MCF 10A (cell line): ENCODE data around the gene GRK3. TPM values are rescaled to one million over a fixed set of nuclear protein-coding genes. Genes with fewer than 3 reads are reported as not detected.

Source experiments
- BruUV-seq: library from RNA; stranded (reverse); fragments of 400-500 nt; replicated peaks from 2 replicates; lab custom pipeline; 2021; lab: Mats Ljungman, UMichigan
- CTCF ChIA-PET: fragments of 300-600 bp; sonication (Branson Sonifier 250); formaldehyde crosslinking; extraction: SDS; loops from one replicate; lab custom pipeline; 2021; ENCODE audit warnings: antibody characterized with exemption, inconsistent platforms; lab: Yijun Ruan, JAX
- POLR2A ChIA-PET: fragments of 300-600, 350-650 bp; sonication (Branson Sonifier 250); formaldehyde crosslinking; extraction: SDS; loops from one replicate; lab custom pipeline; 2020; ENCODE audit warnings: antibody characterized with exemption, inconsistent platforms; lab: Yijun Ruan, JAX
- DNase-seq: peaks from one replicate; pipeline ENCODE4 v3.0.0-alpha.2; 2018; ENCODE audit not compliant: unreplicated experiment
- H3K27ac Mint-ChIP-seq: one replicate; pipeline ENCODE4 v1.8.0; 2022; ENCODE audit warnings: mild to moderate bottlenecking, low read depth, mixed read lengths; ENCODE audit not compliant: unreplicated experiment
- H3K27me3 Mint-ChIP-seq: one replicate; pipeline ENCODE4 v1.8.0; 2022; ENCODE audit warnings: mixed read lengths; ENCODE audit not compliant: insufficient read depth, unreplicated experiment
- H3K36me3 Mint-ChIP-seq: one replicate; pipeline ENCODE4 v1.8.0; 2022; ENCODE audit warnings: mild to moderate bottlenecking, moderate library complexity, mixed read lengths; ENCODE audit not compliant: insufficient read depth, unreplicated experiment
- H3K4me1 Mint-ChIP-seq: one replicate; pipeline ENCODE4 v1.8.0; 2022; ENCODE audit warnings: mixed read lengths; ENCODE audit not compliant: insufficient read depth, unreplicated experiment
- H3K4me3 Mint-ChIP-seq: one replicate; pipeline ENCODE4 v1.8.0; 2022; ENCODE audit warnings: mild to moderate bottlenecking, moderate library complexity, mixed read lengths; ENCODE audit not compliant: unreplicated experiment
- H3K9me3 Mint-ChIP-seq: one replicate; pipeline ENCODE4 v1.8.0; 2022; ENCODE audit warnings: mixed read lengths; ENCODE audit not compliant: unreplicated experiment
- CTCF ChIP-seq: fragments of 200-600 bp; IDR thresholded peaks from one replicate; pipeline ENCODE4 v1.8.0; 2022; ENCODE audit warnings: antibody characterized with exemption, mild to moderate bottlenecking; ENCODE audit not compliant: unreplicated experiment
- intact Hi-C: fragments of 100-400 bp; cut with micrococcal nuclease; formaldehyde crosslinking; loops from 2 replicates; pipeline ENCODE4 v1.14.1; 2022
- total RNA-seq: library from RNA; stranded (reverse); gene quantifications from 2 replicates; pipeline ENCODE4 v1.2.3, GENCODE V29; 2022

GRK3 gene
- total RNA-seq, 1 experiment from 2014 or later = 7.9 TPM

GRCh38 chr22:25627271-25627852 lies 62.9 kb downstream of the GRK3 start:
- no TSS peak for BruUV-seq
- H3K36me3 Mint-ChIP-seq = no peaks in the 10 kb centered on the region
- TF ChIP-seq CTCF = no peak
- H3K4me3 Mint-ChIP-seq = no peak overlapping the region
- H3K27me3 Mint-ChIP-seq = no peaks in the 10 kb centered on the region
- ChIA-PET POLR2A (no interaction called here), CTCF (no interaction called here)
- H3K27ac Mint-ChIP-seq = no peak overlapping the region
- no peaks in the 10 kb centered on the region for H3K9me3 Mint-ChIP-seq
- H3K4me1 Mint-ChIP-seq = no peaks in the 10 kb centered on the region
- intact Hi-C loops = no loop called here
- DNase-seq = no peak

- CTCF ChIA-PET = interaction anchor here (0.6 kb wide), 1 partner anchor 1145 kb away, joined by 3 read pairs; no protein-coding TSS in a partner anchor
Observed at GRCh38 chr22:25628494-25628893, 64.0 kb downstream of the GRK3 start.

GRCh38 chr22:25629613-25630012 lies 65.1 kb downstream of the GRK3 start:
- CTCF ChIA-PET = no interaction called here
- Mint-ChIP-seq H3K9me3 (no peaks in the 10 kb centered on the region), H3K36me3 (no peaks in the 10 kb centered on the region), H3K27ac (no peak overlapping the region), H3K27me3 (no peaks in the 10 kb centered on the region), H3K4me3 (no peak overlapping the region), H3K4me1 (no peaks in the 10 kb centered on the region)
- BruUV-seq = no TSS peak
- no peak for TF ChIP-seq CTCF
- POLR2A ChIA-PET = interaction anchor here (0.7 kb wide), 1 partner anchor 210 kb away, joined by 3 read pairs; no protein-coding TSS in a partner anchor
- intact Hi-C loops = no loop called here
- DNase-seq = no peak

More at GRCh38 chr22:25628494-25628893, 64.0 kb downstream of the GRK3 start:
- H3K4me3 Mint-ChIP-seq = no peak overlapping the region
- no peak overlapping the region for H3K27ac Mint-ChIP-seq
- no peak for DNase-seq
- no peaks in the 10 kb centered on the region for H3K4me1 Mint-ChIP-seq
- no peaks in the 10 kb centered on the region for H3K27me3 Mint-ChIP-seq
- no TSS peak for BruUV-seq
- POLR2A ChIA-PET = no interaction called here
- intact Hi-C loops = no loop called here
- H3K9me3 Mint-ChIP-seq = no peaks in the 10 kb centered on the region
- no peak for TF ChIP-seq CTCF
- H3K36me3 Mint-ChIP-seq = no peaks in the 10 kb centered on the region

- no peaks in the 10 kb centered on the region for H3K27me3 Mint-ChIP-seq
- DNase-seq = no peak
Observed at GRCh38 chr22:25630447-25630846, 66.0 kb downstream of the GRK3 start.

More at GRCh38 chr22:25630447-25630846, 66.0 kb downstream of the GRK3 start:
- Mint-ChIP-seq H3K4me1 (no peaks in the 10 kb centered on the region), H3K27ac (no peak overlapping the region), H3K36me3 (no peaks in the 10 kb centered on the region), H3K9me3 (no peaks in the 10 kb centered on the region), H3K4me3 (no peak overlapping the region)
- no peak for TF ChIP-seq CTCF
- POLR2A ChIA-PET = no interaction called here
- intact Hi-C loops = no loop called here
- BruUV-seq = no TSS peak
- CTCF ChIA-PET = no interaction called here
